HG03460 (cell line): Measurements from ENCODE around the gene RBMY1A1.
"Not testable (repeated sequence)": the region's sequence is repeated elsewhere in the genome, so short reads cannot be mapped to it uniquely, and the experiment has no call there.

Experiments
- ATAC-seq: cut with Tn5 transposase; IDR thresholded peaks from one replicate; pipeline ENCODE4 v1.9.1; 2021; ENCODE audit not compliant: unreplicated experiment

Gene RBMY1A1

GRCh38 chrY:21534579-21534978 is at the start of gene RBMY1A1:
Gene RBMY1A1 (plus strand): TSS chrY:21534879. CDS start chrY:21536892, 2,013 bp downstream.
- ATAC-seq = not testable (repeated sequence)

- ATAC-seq = not testable (repeated sequence)
Observed at GRCh38 chrY:21511038-21511437, 23.6 kb upstream of the RBMY1A1 start, which contains the start of gene RBMY1B. Gene RBMY1B (plus strand): TSS chrY:21511338. CDS start chrY:21513351, 2,013 bp downstream.

GRCh38 chrY:21559316-21559984 is 24.8 kb downstream of the RBMY1A1 start:
- ATAC-seq = peak; percentile 85

- no peak for ATAC-seq
Observed at GRCh38 chrY:21585449-21585848, 50.8 kb downstream of the RBMY1A1 start.

GRCh38 chrY:21586454-21586853 is 51.8 kb downstream of the RBMY1A1 start:
- ATAC-seq = not testable (repeated sequence)

GRCh38 chrY:21592059-21592458 is 57.4 kb downstream of the RBMY1A1 start:
- no peak for ATAC-seq

- ATAC-seq = not testable (repeated sequence)
Observed at GRCh38 chrY:21596287-21596686, 61.6 kb downstream of the RBMY1A1 start.
